Testis (tissue), 3 donors: ENCODE data around the gene PIP5K1C. TPM values are rescaled to one million over a fixed set of nuclear protein-coding genes. Genes with fewer than 3 reads are reported as not detected.

ENCODE experiments used
- DNase-seq: peaks from one replicate; pipeline ENCODE4 v3.0.0-alpha.2; 2019
- H3K27ac ChIP-seq, 2 donors: fragments of 200-600 bp; sonication (generic); one replicate each; pipeline ENCODE4 v1.5.1; 2019
- H3K27me3 ChIP-seq: fragments of 200-600 bp; sonication (generic); one replicate; pipeline ENCODE4 v1.5.1; 2019
- H3K36me3 ChIP-seq: fragments of 200-600 bp; sonication (generic); one replicate; pipeline ENCODE4 v1.5.1; 2017; ENCODE audit warnings: low read depth; ENCODE audit errors: missing control alignments
- H3K4me1 ChIP-seq: fragments of 200-600 bp; sonication (generic); one replicate; pipeline ENCODE4 v1.5.1; 2019
- H3K4me3 ChIP-seq, 2 donors: fragments of 200-600 bp; sonication (generic); one replicate each; pipeline ENCODE4 v1.5.1; 2017 to 2019
- H3K9me3 ChIP-seq: fragments of 200-600 bp; sonication (generic); one replicate; pipeline ENCODE4 v1.5.1; 2017
- CTCF ChIP-seq, 3 experiments: fragments of 450-650 bp in 2 of 3; fragments of 200-600 bp in 1 of 3; sonication (generic) in 1 of 3; IDR thresholded peaks; one replicate each; pipeline ENCODE4 v1.5.1; 2016 to 2019; ENCODE audit warnings: antibody characterized with exemption in 3 of 3, mild to moderate bottlenecking in 2 of 3, moderate library complexity in 1 of 3
- POLR2A ChIP-seq: fragments of 450-650 bp; IDR thresholded peaks from one replicate; pipeline ENCODE4 v1.6.1; 2017; ENCODE audit warnings: antibody characterized with exemption, mild to moderate bottlenecking, moderate library complexity
- WGBS, 2 donors: methylation state at CpG; one replicate each; pipeline ENCODE4 v1.1.5; 2018; 5-methylcytosine and 5-hydroxymethylcytosine counted together
- intact Hi-C: fragments of 100-400 bp; cut with DNase I; formaldehyde crosslinking; loops from one replicate; pipeline ENCODE4 v1.15.1; 2023; ENCODE audit warnings: low total_unique reads
- polyA plus RNA-seq: library from polyadenylated mRNA; stranded (reverse); fragments of 350-450 nt; fragmentation: Illumina TruSeq; extraction: RNeasy Lipid Tissue Mini Kit (QIAGEN cat#74804); gene quantifications from one replicate; pipeline ENCODE4 v1.2.3, GENCODE V29; 2014; ENCODE audit warnings: low read depth, low replicate concordance; ENCODE audit not compliant: insufficient read depth
- total RNA-seq, 2 donors: library from RNA; depleted of rRNA; stranded (reverse); fragments of >200 nt; gene quantifications; one replicate each; pipeline ENCODE4 v1.2.3, GENCODE V29; 2016

PIP5K1C gene
- total and polyA plus RNA-seq, 3 donors from 2014 or later: 80.2 to 99.1 (median 87.0) TPM

- TF ChIP-seq CTCF (IDR thresholded peaks at IDR 0.05): no peak
- no peak for TF ChIP-seq POLR2A
- H3K27me3 ChIP-seq: no peaks in the 10 kb centered on the region
- no peaks in the 10 kb centered on the region for H3K36me3 ChIP-seq
- peaks cover 4% of the 10 kb centered on the region for H3K4me1 ChIP-seq
- H3K9me3 ChIP-seq: no peaks in the 10 kb centered on the region
- whole genome bisulfite sequencing, 2 donors: 92 to 97% methylated on average over 10 to 17 of the region's 18 CpGs
- H3K4me3 ChIP-seq: no peak overlapping the region
- no peak overlapping the region for H3K27ac ChIP-seq
- intact Hi-C loops: loop anchor here (10.0 kb wide), 1 partner anchor 60 kb away; the partner anchor contains the start of gene MFSD12
- no peak for DNase-seq
Observed at GRCh38 chr19:3614858-3615505, 85.3 kb downstream of the PIP5K1C start.

DNA sequence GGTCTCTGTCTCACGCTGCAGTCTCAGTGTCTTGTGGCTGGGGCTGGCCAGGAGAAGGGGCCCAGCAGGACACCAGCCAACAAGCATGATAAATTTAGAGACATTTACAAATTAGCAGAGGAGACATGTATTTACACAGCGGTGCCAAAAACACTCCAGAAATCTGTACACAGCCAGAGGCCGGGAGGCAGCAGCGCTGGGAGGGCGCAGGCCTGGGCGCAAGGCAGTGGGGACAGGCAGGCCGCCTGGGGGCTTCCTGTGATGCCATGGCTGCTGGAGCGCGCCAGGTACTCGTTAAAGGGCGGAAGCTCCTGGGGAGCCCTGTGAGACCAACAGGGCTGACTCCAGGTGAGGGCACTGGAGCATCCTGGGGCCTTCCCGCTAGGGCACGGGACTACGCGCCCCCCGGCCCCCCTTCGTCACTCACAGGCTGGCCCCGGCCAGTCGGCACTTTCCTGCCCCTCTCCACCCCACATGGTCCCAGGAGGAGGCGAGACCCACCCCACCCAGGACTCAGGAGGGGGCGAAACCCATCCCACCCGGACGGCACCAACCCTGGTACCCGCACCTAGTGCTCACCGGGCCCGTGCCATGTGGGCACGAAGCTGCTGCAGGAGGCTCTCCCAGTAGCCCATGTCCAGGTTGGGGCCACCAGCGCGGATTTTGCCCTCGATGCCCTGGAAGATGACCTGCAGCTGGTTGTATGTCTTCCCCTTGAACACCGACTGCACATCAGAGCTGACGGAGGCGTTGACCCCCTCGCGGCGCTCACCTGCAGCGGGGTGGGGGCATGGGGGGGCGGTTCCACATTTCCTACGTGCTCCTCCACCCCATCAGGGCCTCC lies 86.2 kb downstream of the PIP5K1C start:
- Histone ChIP-seq H3K27me3 (no peaks in the 10 kb centered on the region), H3K27ac (no peak overlapping the region), H3K4me1 (peaks cover 9% of the 10 kb centered on the region), H3K36me3 (no peaks in the 10 kb centered on the region), H3K9me3 (no peaks in the 10 kb centered on the region), H3K4me3 (no peak overlapping the region)
- TF ChIP-seq POLR2A: no peak
- no peak for TF ChIP-seq CTCF (IDR thresholded peaks at IDR 0.05)
- DNase-seq: no peak
- intact Hi-C loops: loop anchor here (10.0 kb wide), 1 partner anchor 59 kb away; the partner anchor contains the start of gene MFSD12
- 82 to 85% methylated on average over 37 to 38 of the region's 39 CpGs for WGBS, 2 donors

GRCh38 chr19:3612901-3613741 lies 87.1 kb downstream of the PIP5K1C start:
- intact Hi-C loops: loop anchor here (10.0 kb wide), 1 partner anchor 58 kb away; the partner anchor contains the start of gene MFSD12

More at GRCh38 chr19:3612901-3613741, 87.1 kb downstream of the PIP5K1C start:
- no peaks in the 10 kb centered on the region for H3K9me3 ChIP-seq
- DNase-seq: peak; percentile 74
- TF ChIP-seq CTCF (IDR thresholded peaks at IDR 0.05): no peak
- no peak for TF ChIP-seq POLR2A
- no peaks in the 10 kb centered on the region for H3K27me3 ChIP-seq
- H3K4me1 ChIP-seq: peaks cover 17% of the 10 kb centered on the region
- H3K27ac ChIP-seq: no peak overlapping the region
- H3K36me3 ChIP-seq: no peaks in the 10 kb centered on the region
- 75 to 78% methylated on average over 33 to 79 of the region's 79 CpGs for WGBS, 2 donors
- H3K4me3 ChIP-seq: peak overlapping the region in 1 of 2 donors; percentile 18
